GM18870 (cell line): ENCODE data around the gene ZKSCAN1.

Experiments
- ATAC-seq: cut with Tn5 transposase; IDR thresholded peaks from one replicate; pipeline ENCODE4 v1.9.1; 2021; ENCODE audit warnings: moderate library complexity; ENCODE audit not compliant: unreplicated experiment

ZKSCAN1 gene

GRCh38 chr7:100034871-100035510, 19.6 kb downstream of the ZKSCAN1 start:
- no peak for ATAC-seq

GRCh38 chr7:100035876-100036275, 20.5 kb downstream of the ZKSCAN1 start:
- ATAC-seq, result no peak

- ATAC-seq, result no peak
Observed at GRCh38 chr7:100038326-100038725, 22.9 kb downstream of the ZKSCAN1 start.

GRCh38 chr7:100040575-100040974, 25.2 kb downstream of the ZKSCAN1 start:
- no peak for ATAC-seq

GRCh38 chr7:100044718-100045117, 29.3 kb downstream of the ZKSCAN1 start:
- no peak for ATAC-seq

GRCh38 chr7:100048680-100049079, 33.3 kb downstream of the ZKSCAN1 start:
- no peak for ATAC-seq

- peak; percentile 54 for ATAC-seq
Observed at GRCh38 chr7:100049441-100050291, 34.3 kb downstream of the ZKSCAN1 start, which contains the start of gene ZSCAN21. Gene ZSCAN21, plus strand, starts transcription at chr7:100049774. Its CDS starts 7,233 bp downstream, at chr7:100057007.

- ATAC-seq, result no peak
Observed at GRCh38 chr7:100051611-100052010, 36.2 kb downstream of the ZKSCAN1 start.

GRCh38 chr7:100053215-100053614, 37.8 kb downstream of the ZKSCAN1 start:
- no peak for ATAC-seq

- no peak for ATAC-seq
Observed at GRCh38 chr7:100057006-100057405, 41.6 kb downstream of the ZKSCAN1 start.

GRCh38 chr7:100059251-100059739, 43.9 kb downstream of the ZKSCAN1 start:
- no peak for ATAC-seq

- ATAC-seq, result no peak
Observed at GRCh38 chr7:100061518-100062193, 46.3 kb downstream of the ZKSCAN1 start.

GRCh38 chr7:100063376-100063775, 48.0 kb downstream of the ZKSCAN1 start:
- no peak for ATAC-seq

GRCh38 chr7:100064162-100064561, 48.8 kb downstream of the ZKSCAN1 start:
- ATAC-seq, result no peak

- no peak for ATAC-seq
Observed at GRCh38 chr7:100065452-100066186, 50.2 kb downstream of the ZKSCAN1 start.

- no peak for ATAC-seq
Observed at GRCh38 chr7:100066953-100067352, 51.6 kb downstream of the ZKSCAN1 start.

- ATAC-seq, result no peak
Observed at GRCh38 chr7:100069991-100070390, 54.6 kb downstream of the ZKSCAN1 start.

GRCh38 chr7:100071018-100071723, 55.8 kb downstream of the ZKSCAN1 start:
- ATAC-seq, result no peak

- ATAC-seq, result no peak
Observed at GRCh38 chr7:100072462-100072861, 57.1 kb downstream of the ZKSCAN1 start.

- ATAC-seq, result no peak
Observed at GRCh38 chr7:100074841-100075240, 59.4 kb downstream of the ZKSCAN1 start.
